Mesenchymal stem cell (in vitro differentiated cells and primary cell): ENCODE results near the gene CFAP73.

Experiments
- DNase-seq: peaks from one replicate; pipeline ENCODE4 v3.0.0-alpha.2; 2013
- H2AFZ ChIP-seq: one replicate; pipeline ENCODE4 v1.6.1; 2013; ENCODE audit warnings: low read depth, mild to moderate bottlenecking, control low read depth, inconsistent platforms, low read length, moderate library complexity
- H2AK5ac ChIP-seq: 2 replicates; pipeline ENCODE4 v1.6.1; 2013; ENCODE audit warnings: low read length, moderate library complexity, mild to moderate bottlenecking, inconsistent platforms; ENCODE audit not compliant: severe bottlenecking
- H2BK120ac ChIP-seq: one replicate; pipeline ENCODE4 v1.6.1; 2013; ENCODE audit warnings: low read depth, mild to moderate bottlenecking, inconsistent platforms, low read length, moderate library complexity
- H2BK12ac ChIP-seq, 2 experiments: one replicate each; pipeline ENCODE4 v1.6.1; 2013; ENCODE audit warnings: inconsistent platforms in 2 of 2, low read length in 2 of 2, mild to moderate bottlenecking in 2 of 2, moderate library complexity in 2 of 2, control low read depth in 1 of 2
- H2BK15ac ChIP-seq: one replicate; pipeline ENCODE4 v1.6.1; 2013; ENCODE audit warnings: mild to moderate bottlenecking, low read depth, inconsistent platforms; ENCODE audit not compliant: poor library complexity, severe bottlenecking
- H2BK5ac ChIP-seq: 2 replicates; pipeline ENCODE4 v1.6.1; 2013; ENCODE audit warnings: low read depth, mild to moderate bottlenecking, low read length, control low read depth, inconsistent platforms; ENCODE audit not compliant: poor library complexity, severe bottlenecking
- H3K14ac ChIP-seq, 2 experiments: one replicate each; pipeline ENCODE4 v1.6.1; 2013; ENCODE audit warnings: inconsistent platforms in 2 of 2, low read length in 2 of 2, control low read depth in 1 of 2, mild to moderate bottlenecking in 1 of 2, moderate library complexity in 1 of 2
- H3K18ac ChIP-seq, 2 experiments: one replicate each; pipeline ENCODE4 v1.6.1; 2013; ENCODE audit warnings: inconsistent platforms in 2 of 2, low read length in 2 of 2, control low read depth in 1 of 2, low read depth in 1 of 2, mild to moderate bottlenecking in 1 of 2
- H3K23ac ChIP-seq, 2 experiments: one replicate each; pipeline ENCODE4 v1.6.1; 2013; ENCODE audit warnings: inconsistent platforms in 2 of 2, low read length in 2 of 2, mild to moderate bottlenecking in 2 of 2, moderate library complexity in 2 of 2, control low read depth in 1 of 2
- H3K27ac ChIP-seq: 2 replicates; pipeline ENCODE4 v1.5.1; 2013; ENCODE audit warnings: mild to moderate bottlenecking, moderate library complexity, low read length, control low read depth, inconsistent platforms; ENCODE audit not compliant: poor library complexity, severe bottlenecking
- H3K27me3 ChIP-seq, 2 experiments: 2 replicates each; pipeline versions ENCODE4 v1.6.1 to v1.7.0; 2013; ENCODE audit warnings: low read length in 2 of 2, mild to moderate bottlenecking in 2 of 2, moderate library complexity in 2 of 2, control low read depth in 1 of 2, inconsistent platforms in 1 of 2; ENCODE audit not compliant: control insufficient read depth in 1 of 2, insufficient read depth in 1 of 2
- H3K36me3 ChIP-seq, 2 experiments: 2 replicates each; pipeline versions ENCODE4 v1.6.1 to v1.7.0; 2013; ENCODE audit warnings: low read length in 2 of 2, control low read depth in 1 of 2, inconsistent platforms in 1 of 2, low read depth in 1 of 2, mild to moderate bottlenecking in 1 of 2; ENCODE audit not compliant: insufficient read depth in 2 of 2, control insufficient read depth in 1 of 2
- H3K4ac ChIP-seq, 2 experiments: one replicate each; pipeline ENCODE4 v1.6.1; 2013; ENCODE audit warnings: inconsistent platforms in 2 of 2, low read length in 2 of 2, mild to moderate bottlenecking in 2 of 2, moderate library complexity in 2 of 2, control low read depth in 1 of 2, low read depth in 1 of 2
- H3K4me1 ChIP-seq: 2 replicates; pipeline ENCODE4 v1.6.1; 2013; ENCODE audit warnings: low read depth, low read length, control low read depth; ENCODE audit not compliant: control insufficient read depth, insufficient read depth
- H3K4me2 ChIP-seq: 2 replicates; pipeline ENCODE4 v1.6.1; 2013; ENCODE audit warnings: low read length, mild to moderate bottlenecking, inconsistent platforms; ENCODE audit not compliant: poor library complexity, severe bottlenecking
- H3K4me3 ChIP-seq, 2 experiments: 2 replicates each; pipeline versions ENCODE4 v1.5.1 to v1.7.0; 2013; ENCODE audit warnings: low read length in 2 of 2, mild to moderate bottlenecking in 2 of 2, control low read depth in 1 of 2, low read depth in 1 of 2; ENCODE audit not compliant: insufficient read depth in 1 of 2
- H3K79me1 ChIP-seq: replicated peaks from 2 replicates; pipeline ENCODE4 v1.6.1; 2013; ENCODE audit warnings: mild to moderate bottlenecking, control low read depth, low read length, inconsistent platforms; ENCODE audit not compliant: poor library complexity, severe bottlenecking
- H3K9ac ChIP-seq: 2 replicates; pipeline ENCODE4 v1.7.0; 2013; ENCODE audit warnings: mild to moderate bottlenecking, low read length, moderate library complexity
- H3K9me3 ChIP-seq: 2 replicates; pipeline ENCODE4 v1.7.0; 2013; ENCODE audit warnings: mild to moderate bottlenecking, low read length; ENCODE audit not compliant: control insufficient read depth
- H4K8ac ChIP-seq: one replicate; pipeline ENCODE4 v1.6.1; 2013; ENCODE audit warnings: inconsistent platforms, mild to moderate bottlenecking, low read length, moderate library complexity
- H4K91ac ChIP-seq: one replicate; pipeline ENCODE4 v1.6.1; 2013; ENCODE audit warnings: mild to moderate bottlenecking, low read length, inconsistent platforms
- WGBS: methylation state at CpG from one replicate; pipeline ENCODE4 v1.1.7; 2013; ENCODE audit warnings: mixed read lengths; 5-methylcytosine and 5-hydroxymethylcytosine counted together

The CFAP73 gene

DNA sequence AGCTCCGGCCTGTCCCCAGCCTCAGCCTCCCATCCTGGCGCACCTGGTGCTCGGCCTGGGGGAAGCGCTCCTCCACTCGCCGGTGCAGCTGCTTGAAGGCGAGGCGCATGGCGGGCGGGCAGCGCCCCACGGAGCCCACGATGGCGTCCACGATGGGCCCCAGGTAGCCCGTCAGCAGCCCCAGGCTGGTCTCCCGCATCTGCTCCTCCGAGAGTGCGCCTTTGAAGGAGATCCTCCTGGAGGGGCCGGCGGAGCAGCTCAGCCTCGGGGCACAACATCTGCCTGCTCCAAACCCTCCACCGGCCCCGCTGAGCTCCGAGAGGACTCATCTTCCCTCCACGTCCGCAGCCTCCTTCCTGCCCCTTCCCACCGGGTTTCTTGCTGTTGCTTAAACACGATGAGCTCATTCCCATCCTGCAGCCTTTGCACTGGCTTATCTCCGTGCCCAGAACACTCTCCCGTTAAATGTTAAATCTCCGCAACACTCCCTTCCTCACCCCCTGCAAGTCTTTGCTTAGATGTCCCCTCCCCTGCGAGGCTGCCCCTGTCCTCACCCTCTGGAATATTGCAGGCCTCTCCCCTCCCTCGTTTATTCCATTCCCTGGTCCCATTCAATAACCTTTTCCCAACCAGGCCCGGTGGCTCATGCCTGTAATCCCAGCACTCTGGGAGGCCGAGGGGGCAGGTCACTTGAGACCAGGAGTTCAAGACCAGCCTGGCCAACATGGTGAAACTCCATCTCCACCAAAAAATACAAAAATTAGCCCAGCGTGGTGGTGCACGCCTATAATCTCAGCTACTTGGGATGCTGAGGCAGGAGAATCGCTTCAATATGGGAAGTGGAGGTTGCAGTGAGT lies 37.3 kb upstream of the CFAP73 start:
- Histone ChIP-seq H3K4me2 (no peak overlapping the region), H4K8ac (no peak overlapping the region), H2BK15ac (no peak overlapping the region), H2BK12ac (no peak overlapping the region), H3K9me3 (no peaks in the 10 kb centered on the region), H3K18ac (no peak overlapping the region), H3K4ac (no peak overlapping the region), H3K27me3 (peaks cover 14 to 48% of the 10 kb centered on the region in 2 experiments), H2AK5ac (no peak overlapping the region), H3K9ac (no peak overlapping the region), H3K79me1 (no peaks in the 10 kb centered on the region), H4K91ac (no peak overlapping the region), H2BK120ac (no peak overlapping the region), H3K27ac (no peak overlapping the region), H3K4me1 (no peaks in the 10 kb centered on the region), H3K14ac (no peak overlapping the region), H2BK5ac (no peak overlapping the region), H3K23ac (no peak overlapping the region), H3K4me3 (no peak overlapping the region), H3K36me3 (no peaks in the 10 kb centered on the region), H2AFZ (no peak overlapping the region)
- 85% methylated on average over 38 of the region's 39 CpGs for WGBS
- no peak for DNase-seq

- Histone ChIP-seq H3K9me3 (no peaks in the 10 kb centered on the region), H3K27me3 (peaks cover 11 to 42% of the 10 kb centered on the region in 2 experiments), H3K4me3 (no peak overlapping the region), H3K14ac (no peak overlapping the region), H3K27ac (no peak overlapping the region), H2BK12ac (no peak overlapping the region), H3K18ac (no peak overlapping the region), H2BK15ac (no peak overlapping the region), H3K4me2 (no peak overlapping the region), H4K8ac (no peak overlapping the region), H2BK5ac (no peak overlapping the region), H3K79me1 (no peaks in the 10 kb centered on the region), H3K23ac (no peak overlapping the region), H2BK120ac (no peak overlapping the region), H2AFZ (no peak overlapping the region), H4K91ac (no peak overlapping the region), H3K4me1 (no peaks in the 10 kb centered on the region), H3K36me3 (no peaks in the 10 kb centered on the region), H2AK5ac (no peak overlapping the region), H3K9ac (no peak overlapping the region), H3K4ac (no peak overlapping the region)
- 97% methylated on average over 1 of the region's 2 CpGs for WGBS
- no peak for DNase-seq
Observed at GRCh38 chr12:113113397-113113796, 36.1 kb upstream of the CFAP73 start.

DNA sequence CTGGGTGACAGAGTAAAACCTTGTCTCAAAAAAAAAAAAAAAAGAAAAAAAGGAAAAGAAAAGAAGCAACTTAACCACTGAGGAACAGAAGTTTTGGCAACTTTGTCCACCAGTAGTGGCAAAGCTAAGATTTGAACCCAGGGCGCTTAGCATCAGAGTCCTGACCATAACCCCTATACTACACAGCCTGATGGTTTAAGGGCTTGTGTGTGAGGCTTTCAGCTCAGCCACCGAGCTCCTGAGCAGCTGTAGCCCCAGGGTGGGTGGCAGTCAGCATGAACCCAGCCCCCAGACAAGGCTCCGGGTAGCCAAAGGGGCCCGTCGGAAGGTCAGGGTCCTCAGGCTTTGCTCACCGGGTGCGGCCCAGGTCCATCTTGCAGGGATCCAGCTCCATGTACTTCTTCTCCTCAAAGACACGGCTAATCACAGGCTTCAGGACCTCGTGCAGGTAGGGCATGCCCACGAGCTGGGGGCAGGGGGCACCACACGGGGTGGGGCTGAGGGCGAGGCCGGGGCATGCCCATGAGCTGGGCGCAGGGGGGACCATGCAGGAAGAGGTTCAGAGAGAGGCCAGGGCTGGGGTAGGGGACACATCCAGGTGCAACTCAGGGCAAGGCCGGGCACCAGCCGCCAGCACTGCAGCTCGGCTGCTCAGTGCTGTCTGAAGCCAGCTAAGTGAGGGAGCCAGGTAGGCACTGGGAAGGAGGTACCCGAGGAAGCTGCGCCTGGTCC lies 34.9 kb upstream of the CFAP73 start:
- Histone ChIP-seq H2BK5ac (no peak overlapping the region), H2AFZ (no peak overlapping the region), H2BK12ac (no peak overlapping the region), H2AK5ac (no peak overlapping the region), H3K4me2 (no peak overlapping the region), H4K91ac (no peak overlapping the region), H3K27me3 (peaks cover 15 to 48% of the 10 kb centered on the region in 2 experiments), H2BK15ac (no peak overlapping the region), H3K27ac (no peak overlapping the region), H3K14ac (no peak overlapping the region), H3K36me3 (no peaks in the 10 kb centered on the region), H3K9ac (no peak overlapping the region), H2BK120ac (no peak overlapping the region), H3K79me1 (no peaks in the 10 kb centered on the region), H3K4me3 (no peak overlapping the region), H3K4me1 (no peaks in the 10 kb centered on the region), H3K9me3 (no peaks in the 10 kb centered on the region), H3K4ac (no peak overlapping the region), H3K23ac (no peak overlapping the region), H4K8ac (no peak overlapping the region), H3K18ac (no peak overlapping the region)
- no peak for DNase-seq
- WGBS, result 81% methylated on average over 19 of the region's 19 CpGs

DNA sequence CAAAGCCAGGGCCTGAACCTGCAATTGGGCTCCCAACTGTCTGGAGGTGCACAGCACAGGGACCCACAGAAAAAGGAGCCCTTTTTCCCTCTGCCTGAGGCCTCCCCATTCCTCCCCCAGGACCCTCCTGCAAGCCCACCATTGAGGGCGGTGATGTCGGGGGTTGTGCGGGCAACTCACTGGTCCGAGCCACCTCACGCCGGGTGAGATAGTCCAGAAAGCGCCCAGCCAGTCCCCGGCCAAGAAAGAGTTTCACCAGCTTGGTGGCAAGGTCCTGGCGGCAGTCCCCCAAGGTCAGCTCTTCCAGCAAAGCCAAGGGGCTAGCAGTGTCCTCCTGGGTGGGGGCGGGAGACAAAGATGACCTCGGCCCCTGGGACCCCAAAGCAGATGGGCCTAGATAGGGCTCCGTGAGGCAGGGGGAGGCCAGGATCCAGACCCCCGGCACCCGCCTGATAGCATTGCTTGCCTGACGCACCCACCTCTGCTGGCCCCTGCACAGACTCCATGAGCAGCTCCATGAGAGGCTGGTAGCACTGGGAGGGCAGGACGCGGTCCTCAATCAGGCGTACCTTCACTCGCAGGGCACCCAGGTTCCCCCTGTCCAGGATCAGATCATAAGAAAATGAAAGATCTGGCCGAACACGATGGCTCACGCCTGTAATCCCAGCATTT lies 33.9 kb upstream of the CFAP73 start:
- no peak overlapping the region for H3K4me3 ChIP-seq
- H2BK15ac ChIP-seq, result no peak overlapping the region
- no peak overlapping the region for H3K18ac ChIP-seq
- H2AFZ ChIP-seq, result no peak overlapping the region
- no peak overlapping the region for H2BK120ac ChIP-seq
- no peak for DNase-seq
- no peak overlapping the region for H2AK5ac ChIP-seq
- H3K9me3 ChIP-seq, result no peaks in the 10 kb centered on the region
- H3K4me2 ChIP-seq, result no peak overlapping the region
- no peak overlapping the region for H4K91ac ChIP-seq
- H3K27ac ChIP-seq, result no peak overlapping the region
- no peak overlapping the region for H3K9ac ChIP-seq
- H3K23ac ChIP-seq, result no peak overlapping the region
- H4K8ac ChIP-seq, result no peak overlapping the region
- 80% methylated on average over 22 of the region's 22 CpGs for WGBS
- no peak overlapping the region for H3K14ac ChIP-seq
- H2BK12ac ChIP-seq, result no peak overlapping the region
- no peaks in the 10 kb centered on the region for H3K4me1 ChIP-seq
- no peaks in the 10 kb centered on the region for H3K36me3 ChIP-seq
- peaks cover 20 to 48% of the 10 kb centered on the region in 2 experiments for H3K27me3 ChIP-seq
- H3K79me1 ChIP-seq, result no peaks in the 10 kb centered on the region
- no peak overlapping the region for H3K4ac ChIP-seq
- H2BK5ac ChIP-seq, result no peak overlapping the region
